ENCODE results near the gene CCDC91.

DNA sequence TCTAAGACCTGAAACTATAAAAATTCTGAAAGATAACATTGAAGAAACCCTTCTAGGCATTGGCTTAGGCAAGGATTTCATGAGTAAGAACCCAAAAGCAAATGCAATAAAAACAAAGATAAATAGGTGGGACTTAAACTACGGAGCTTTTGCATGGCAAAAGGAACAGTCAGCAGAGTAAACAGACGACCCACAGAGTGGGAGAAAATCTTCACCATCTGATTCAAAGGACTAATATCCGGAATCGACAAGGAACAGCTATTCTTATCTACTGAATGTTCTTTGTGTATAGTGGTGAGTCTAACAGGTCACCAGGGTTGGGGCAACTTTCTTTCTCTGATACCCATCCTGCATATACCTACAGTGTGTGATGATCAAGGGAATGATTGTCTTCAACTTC, 198.6 kb downstream of the CCDC91 start:
- TF ChIP-seq, protein P1, sequence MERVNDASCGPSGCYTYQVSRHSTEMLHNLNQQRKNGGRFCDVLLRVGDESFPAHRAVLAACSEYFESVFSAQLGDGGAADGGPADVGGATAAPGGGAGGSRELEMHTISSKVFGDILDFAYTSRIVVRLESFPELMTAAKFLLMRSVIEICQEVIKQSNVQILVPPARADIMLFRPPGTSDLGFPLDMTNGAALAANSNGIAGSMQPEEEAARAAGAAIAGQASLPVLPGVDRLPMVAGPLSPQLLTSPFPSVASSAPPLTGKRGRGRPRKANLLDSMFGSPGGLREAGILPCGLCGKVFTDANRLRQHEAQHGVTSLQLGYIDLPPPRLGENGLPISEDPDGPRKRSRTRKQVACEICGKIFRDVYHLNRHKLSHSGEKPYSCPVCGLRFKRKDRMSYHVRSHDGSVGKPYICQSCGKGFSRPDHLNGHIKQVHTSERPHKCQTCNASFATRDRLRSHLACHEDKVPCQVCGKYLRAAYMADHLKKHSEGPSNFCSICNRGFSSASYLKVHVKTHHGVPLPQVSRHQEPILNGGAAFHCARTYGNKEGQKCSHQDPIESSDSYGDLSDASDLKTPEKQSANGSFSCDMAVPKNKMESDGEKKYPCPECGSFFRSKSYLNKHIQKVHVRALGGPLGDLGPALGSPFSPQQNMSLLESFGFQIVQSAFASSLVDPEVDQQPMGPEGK (CRISPR knock-in tag; IDR thresholded peaks at IDR 0.05; ENCODE audit: borderline replicate concordance): no peak
- TF ChIP-seq ZNF565 (CRISPR knock-in tag; conservative IDR thresholded peaks at IDR 0.05; ENCODE audit: low read depth): no peak
- no peak for TF ChIP-seq GLIS3 (CRISPR knock-in tag; IDR thresholded peaks at IDR 0.05)
- no peak for TF ChIP-seq RARB (CRISPR knock-in tag; IDR thresholded peaks at IDR 0.05)
- TF ChIP-seq, protein P2, sequence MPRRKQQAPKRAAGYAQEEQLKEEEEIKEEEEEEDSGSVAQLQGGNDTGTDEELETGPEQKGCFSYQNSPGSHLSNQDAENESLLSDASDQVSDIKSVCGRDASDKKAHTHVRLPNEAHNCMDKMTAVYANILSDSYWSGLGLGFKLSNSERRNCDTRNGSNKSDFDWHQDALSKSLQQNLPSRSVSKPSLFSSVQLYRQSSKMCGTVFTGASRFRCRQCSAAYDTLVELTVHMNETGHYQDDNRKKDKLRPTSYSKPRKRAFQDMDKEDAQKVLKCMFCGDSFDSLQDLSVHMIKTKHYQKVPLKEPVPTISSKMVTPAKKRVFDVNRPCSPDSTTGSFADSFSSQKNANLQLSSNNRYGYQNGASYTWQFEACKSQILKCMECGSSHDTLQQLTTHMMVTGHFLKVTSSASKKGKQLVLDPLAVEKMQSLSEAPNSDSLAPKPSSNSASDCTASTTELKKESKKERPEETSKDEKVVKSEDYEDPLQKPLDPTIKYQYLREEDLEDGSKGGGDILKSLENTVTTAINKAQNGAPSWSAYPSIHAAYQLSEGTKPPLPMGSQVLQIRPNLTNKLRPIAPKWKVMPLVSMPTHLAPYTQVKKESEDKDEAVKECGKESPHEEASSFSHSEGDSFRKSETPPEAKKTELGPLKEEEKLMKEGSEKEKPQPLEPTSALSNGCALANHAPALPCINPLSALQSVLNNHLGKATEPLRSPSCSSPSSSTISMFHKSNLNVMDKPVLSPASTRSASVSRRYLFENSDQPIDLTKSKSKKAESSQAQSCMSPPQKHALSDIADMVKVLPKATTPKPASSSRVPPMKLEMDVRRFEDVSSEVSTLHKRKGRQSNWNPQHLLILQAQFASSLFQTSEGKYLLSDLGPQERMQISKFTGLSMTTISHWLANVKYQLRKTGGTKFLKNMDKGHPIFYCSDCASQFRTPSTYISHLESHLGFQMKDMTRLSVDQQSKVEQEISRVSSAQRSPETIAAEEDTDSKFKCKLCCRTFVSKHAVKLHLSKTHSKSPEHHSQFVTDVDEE (CRISPR knock-in tag; IDR thresholded peaks at IDR 0.05): no peak
- TF ChIP-seq ZC3H10 (CRISPR knock-in tag; IDR thresholded peaks at IDR 0.05): no peak
- TF ChIP-seq ZFP30 (CRISPR knock-in tag; IDR thresholded peaks at IDR 0.05): no peak
- no peak for TF ChIP-seq SNAI2 (CRISPR knock-in tag; IDR thresholded peaks at IDR 0.05)
- TF ChIP-seq TOX (CRISPR knock-in tag; IDR thresholded peaks at IDR 0.05; ENCODE audit: borderline replicate concordance): no peak
- TF ChIP-seq ZFP3 (CRISPR knock-in tag; IDR thresholded peaks at IDR 0.05): no peak
- TF ChIP-seq, protein P3, sequence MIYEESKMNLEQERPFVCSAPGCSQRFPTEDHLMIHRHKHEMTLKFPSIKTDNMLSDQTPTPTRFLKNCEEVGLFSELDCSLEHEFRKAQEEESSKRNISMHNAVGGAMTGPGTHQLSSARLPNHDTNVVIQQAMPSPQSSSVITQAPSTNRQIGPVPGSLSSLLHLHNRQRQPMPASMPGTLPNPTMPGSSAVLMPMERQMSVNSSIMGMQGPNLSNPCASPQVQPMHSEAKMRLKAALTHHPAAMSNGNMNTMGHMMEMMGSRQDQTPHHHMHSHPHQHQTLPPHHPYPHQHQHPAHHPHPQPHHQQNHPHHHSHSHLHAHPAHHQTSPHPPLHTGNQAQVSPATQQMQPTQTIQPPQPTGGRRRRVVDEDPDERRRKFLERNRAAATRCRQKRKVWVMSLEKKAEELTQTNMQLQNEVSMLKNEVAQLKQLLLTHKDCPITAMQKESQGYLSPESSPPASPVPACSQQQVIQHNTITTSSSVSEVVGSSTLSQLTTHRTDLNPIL (CRISPR knock-in tag; IDR thresholded peaks at IDR 0.05; ENCODE audit: low read depth): no peak
- TF ChIP-seq PPARA (CRISPR knock-in tag; IDR thresholded peaks at IDR 0.05; ENCODE audit: borderline replicate concordance): no peak
- TF ChIP-seq BACH2 (CRISPR knock-in tag; IDR thresholded peaks at IDR 0.05; ENCODE audit: borderline replicate concordance): no peak

All from SK-N-SH treated with all-trans-retinoic acid at 6 μM for 48 hours (cell line).